Activated CD4-positive, alpha-beta T cell treated with anti-CD3 and anti-CD28 coated beads for 36 hours (primary cell): Measurements from ENCODE around the gene C2orf72. TPM values are rescaled to one million over a fixed set of nuclear protein-coding genes. Genes with fewer than 3 reads are reported as not detected.
"Not testable (repeated sequence)": the region's sequence is repeated elsewhere in the genome, so short reads cannot be mapped to it uniquely, and the experiment has no call there.

ENCODE experiments used
- ATAC-seq: fragments of 200-7000 bp; cut with Tn5 transposase; one replicate; pipeline ENCODE4 v1.10.0; 2021; ENCODE audit warnings: mild to moderate bottlenecking, moderate library complexity
- CTCF ChIA-PET: fragments of 350-600 bp; sonication (Branson Sonifier 250); formaldehyde crosslinking; loops from one replicate; lab custom pipeline; 2021; ENCODE audit warnings: antibody characterized with exemption; lab: Charles Lee
- POLR2A ChIA-PET: fragments of 350-600 bp; sonication (Branson Sonifier 250); formaldehyde crosslinking; loops from one replicate; lab custom pipeline; 2021; ENCODE audit warnings: antibody characterized with exemption, inconsistent platforms; lab: Charles Lee
- DNase-seq: peaks from one replicate; pipeline ENCODE4 v3.0.0-alpha.2; 2020
- H3K27ac Mint-ChIP-seq: one replicate; pipeline ENCODE4 v1.8.0; 2021; ENCODE audit warnings: mixed read lengths
- H3K27me3 Mint-ChIP-seq: one replicate; pipeline ENCODE4 v1.8.0; 2021; ENCODE audit warnings: mixed read lengths
- H3K36me3 Mint-ChIP-seq: one replicate; pipeline ENCODE4 v1.8.0; 2021; ENCODE audit warnings: low read depth, mixed read lengths
- H3K4me1 Mint-ChIP-seq: one replicate; pipeline ENCODE4 v1.8.0; 2021; ENCODE audit warnings: mixed read lengths
- H3K4me3 Mint-ChIP-seq: one replicate; pipeline ENCODE4 v1.8.0; 2021; ENCODE audit warnings: mild to moderate bottlenecking, moderate library complexity, mixed read lengths
- H3K9me3 Mint-ChIP-seq: one replicate; pipeline ENCODE4 v1.8.0; 2021; ENCODE audit warnings: low read depth, mixed read lengths
- intact Hi-C, 2 experiments: fragments of 100-400 bp; cut with DNase I in 1 of 2; cut with micrococcal nuclease in 1 of 2; formaldehyde crosslinking; loops; one replicate each; pipeline versions ENCODE4 v1.14.2 to v1.15.1; 2022 to 2024; cut with DNase I, micrococcal nuclease
- total RNA-seq, 2 experiments: library from RNA; stranded (reverse); gene quantifications; one replicate each; pipeline ENCODE4 v1.2.3, GENCODE V29; 2021

C2orf72 gene
- total RNA-seq, 2 experiments from 2014 or later: 2.0 to 3.8 TPM

GRCh38 chr2:231001921-231002320 lies 35.4 kb upstream of the C2orf72 start:
- DNase-seq (no peak), ATAC-seq (no peak)
- no peak overlapping the region for H3K27ac Mint-ChIP-seq
- peaks cover 1% of the 10 kb centered on the region for H3K36me3 Mint-ChIP-seq
- POLR2A ChIA-PET: no interaction called here
- no peaks in the 10 kb centered on the region for H3K4me1 Mint-ChIP-seq
- H3K27me3 Mint-ChIP-seq: peaks cover 38% of the 10 kb centered on the region
- H3K9me3 Mint-ChIP-seq: peaks cover 12% of the 10 kb centered on the region
- intact Hi-C loops: no loop called here
- no peak overlapping the region for H3K4me3 Mint-ChIP-seq
- CTCF ChIA-PET: no interaction called here

DNA sequence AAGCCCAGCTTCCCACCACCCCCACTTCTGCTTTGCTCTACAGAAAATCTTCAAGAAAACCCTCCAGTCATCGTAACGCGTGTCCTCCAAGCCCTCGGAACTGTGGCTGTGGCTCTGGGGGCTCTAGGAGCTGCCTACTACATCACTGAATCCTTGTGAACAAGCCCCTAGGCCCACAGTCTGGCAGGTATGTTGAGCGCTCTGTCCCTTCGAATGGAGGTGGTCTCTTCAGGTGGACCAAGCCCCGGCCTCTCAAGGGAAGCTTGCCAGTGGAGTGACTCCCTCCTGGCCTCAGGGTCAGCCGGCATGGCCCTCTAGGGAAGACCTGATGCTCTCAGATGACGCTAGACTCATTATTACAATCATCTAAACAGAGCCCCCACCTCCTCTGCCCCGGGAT lies 34.7 kb upstream of the C2orf72 start:
- H3K27ac Mint-ChIP-seq: no peak overlapping the region
- POLR2A ChIA-PET: no interaction called here
- ATAC-seq (no peak), DNase-seq (no peak)
- no peak overlapping the region for H3K4me3 Mint-ChIP-seq
- H3K27me3 Mint-ChIP-seq: peaks cover 35% of the 10 kb centered on the region
- intact Hi-C loops: no loop called here
- CTCF ChIA-PET: no interaction called here
- peaks cover 1% of the 10 kb centered on the region for H3K36me3 Mint-ChIP-seq
- peaks cover 9% of the 10 kb centered on the region for H3K9me3 Mint-ChIP-seq
- H3K4me1 Mint-ChIP-seq: no peaks in the 10 kb centered on the region

- Mint-ChIP-seq H3K4me1 (no peaks in the 10 kb centered on the region), H3K27ac (no peak overlapping the region), H3K36me3 (peaks cover 1% of the 10 kb centered on the region), H3K27me3 (peaks cover 33% of the 10 kb centered on the region), H3K9me3 (peaks cover 9% of the 10 kb centered on the region), H3K4me3 (no peak overlapping the region)
- intact Hi-C loops: no loop called here
- ATAC-seq: no peak
- ChIA-PET POLR2A (no interaction called here), CTCF (no interaction called here)
- no peak for DNase-seq
Measured at GRCh38 chr2:231003186-231003585, 34.1 kb upstream of the C2orf72 start.

DNA sequence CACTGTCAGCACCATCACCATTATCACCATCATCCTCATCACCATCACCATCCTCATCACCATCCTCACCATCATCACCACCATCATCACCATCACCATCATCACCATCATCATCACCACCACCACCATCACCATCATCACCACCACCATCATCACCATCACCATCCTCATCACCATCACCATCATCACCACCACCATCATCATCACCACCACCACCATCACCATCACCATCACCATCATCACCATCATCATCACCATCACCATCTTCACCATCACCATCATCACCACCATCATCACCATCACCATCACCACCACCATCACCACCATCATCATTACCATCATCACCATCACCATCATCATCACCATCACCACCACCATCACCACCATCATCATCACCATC lies 32.4 kb upstream of the C2orf72 start:
- peaks cover 21% of the 10 kb centered on the region for H3K27me3 Mint-ChIP-seq
- DNase-seq, POLR2A ChIA-PET, H3K4me3 Mint-ChIP-seq, H3K27ac Mint-ChIP-seq, ATAC-seq, H3K36me3 Mint-ChIP-seq, H3K9me3 Mint-ChIP-seq, intact Hi-C loops, H3K4me1 Mint-ChIP-seq: not testable (repeated sequence)
- CTCF ChIA-PET: interaction anchor here (1.0 to 1.2 kb wide), 2 partner anchors 9 to 18 kb away, joined by 3 to 7 read pairs; partner anchors contain the start of gene SPATA3

GRCh38 chr2:231007286-231008098 lies 29.8 kb upstream of the C2orf72 start:
- Mint-ChIP-seq H3K4me1 (no peaks in the 10 kb centered on the region), H3K9me3 (peaks cover 9% of the 10 kb centered on the region), H3K27me3 (peaks cover 7% of the 10 kb centered on the region), H3K27ac (no peak overlapping the region), H3K4me3 (no peak overlapping the region), H3K36me3 (peaks cover 1% of the 10 kb centered on the region)
- POLR2A ChIA-PET: no interaction called here
- intact Hi-C loops: no loop called here
- DNase-seq (no peak), ATAC-seq (no peak)
- CTCF ChIA-PET: no interaction called here

GRCh38 chr2:231008131-231008530 lies 29.2 kb upstream of the C2orf72 start:
- intact Hi-C loops: no loop called here
- no peak for ATAC-seq
- H3K36me3 Mint-ChIP-seq: peaks cover 1% of the 10 kb centered on the region
- CTCF ChIA-PET: no interaction called here
- POLR2A ChIA-PET: interaction anchor here (0.5 kb wide), 1 partner anchor 69 kb away, joined by 5 read pairs; no protein-coding TSS in a partner anchor
- H3K4me1 Mint-ChIP-seq: no peaks in the 10 kb centered on the region
- no peak overlapping the region for H3K4me3 Mint-ChIP-seq
- DNase-seq: no peak
- peaks cover 8% of the 10 kb centered on the region for H3K27me3 Mint-ChIP-seq
- no peak overlapping the region for H3K27ac Mint-ChIP-seq
- H3K9me3 Mint-ChIP-seq: peaks cover 9% of the 10 kb centered on the region

DNA sequence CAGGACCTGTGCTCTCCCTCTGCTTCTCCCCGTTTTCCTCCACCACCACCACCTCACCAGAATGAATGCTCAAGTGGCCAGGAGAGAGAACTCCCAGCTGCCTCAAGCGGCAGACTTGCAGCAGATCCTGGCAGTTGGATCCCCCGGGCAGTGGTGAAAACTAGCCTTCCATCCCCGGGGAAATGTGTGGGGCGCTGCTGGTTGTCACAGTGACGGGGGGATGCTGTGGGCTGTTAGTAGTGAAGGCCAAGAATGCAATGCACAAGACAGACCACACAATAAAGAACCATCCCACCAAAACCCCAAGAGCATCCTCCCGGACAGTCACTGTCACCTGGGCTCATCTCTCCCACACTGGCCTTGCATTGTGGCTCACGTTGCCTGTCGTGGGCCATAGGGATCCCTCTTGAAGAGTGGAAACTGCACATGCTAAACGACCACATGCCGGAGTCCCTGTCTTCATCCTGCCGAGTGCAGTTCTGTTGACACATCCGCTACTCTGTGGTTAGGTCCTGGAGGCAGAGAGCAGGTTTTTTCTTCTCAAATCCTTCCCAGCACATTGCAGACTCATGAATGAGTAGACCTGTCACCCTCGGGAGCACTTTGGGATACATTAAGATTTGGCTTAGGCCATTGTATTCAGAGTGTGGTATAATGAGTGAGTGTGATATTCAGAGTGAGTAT lies 27.9 kb upstream of the C2orf72 start:
- ATAC-seq: no peak
- CTCF ChIA-PET: interaction anchor here (2.0 kb wide), 1 partner anchor 22 kb away, joined by 5 read pairs; no protein-coding TSS in a partner anchor
- H3K27me3 Mint-ChIP-seq: peaks cover 6% of the 10 kb centered on the region

DNA sequence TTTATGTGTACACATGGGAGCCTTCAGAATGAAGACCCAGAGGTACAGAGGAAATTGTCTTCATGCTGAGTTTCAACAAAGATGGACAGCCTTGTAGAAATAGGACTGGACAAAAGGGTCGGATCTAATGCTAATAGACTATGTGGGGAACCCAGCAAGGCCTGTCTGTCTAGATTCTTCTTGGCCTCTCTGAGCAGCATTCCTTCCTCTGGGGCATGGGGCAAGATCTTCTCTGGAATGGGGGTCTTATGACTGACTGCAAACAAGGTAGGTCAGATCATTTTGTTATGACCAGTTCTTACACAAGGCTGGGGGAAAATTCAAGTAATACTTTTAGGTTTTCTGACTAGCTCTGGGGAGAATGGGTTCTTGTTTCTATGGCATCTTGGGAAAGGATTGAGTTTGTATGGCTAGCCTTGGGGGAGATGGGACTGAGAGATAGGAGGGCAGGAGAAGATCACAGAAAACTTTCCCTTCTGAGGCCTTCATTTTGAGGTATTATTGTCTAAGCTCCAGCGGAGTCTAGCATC lies 27.1 kb upstream of the C2orf72 start:
- intact Hi-C loops: no loop called here
- Mint-ChIP-seq H3K4me1 (no peaks in the 10 kb centered on the region), H3K27me3 (peaks cover 9% of the 10 kb centered on the region), H3K9me3 (peaks cover 3% of the 10 kb centered on the region), H3K4me3 (no peak overlapping the region), H3K27ac (no peak overlapping the region), H3K36me3 (peaks cover 1% of the 10 kb centered on the region)
- ChIA-PET POLR2A (no interaction called here), CTCF (interaction anchor here (2.0 kb wide), 1 partner anchor 23 kb away, joined by 5 read pairs; no protein-coding TSS in a partner anchor)
- ATAC-seq: no peak
- no peak for DNase-seq

More for the DNA sequence above, 27.9 kb upstream of the C2orf72 start:
- no peak for DNase-seq
- H3K36me3 Mint-ChIP-seq: peaks cover 1% of the 10 kb centered on the region
- intact Hi-C loops: no loop called here
- peaks cover 7% of the 10 kb centered on the region for H3K9me3 Mint-ChIP-seq
- H3K27ac Mint-ChIP-seq: no peak overlapping the region
- no peak overlapping the region for H3K4me3 Mint-ChIP-seq
- no peaks in the 10 kb centered on the region for H3K4me1 Mint-ChIP-seq
- POLR2A ChIA-PET: no interaction called here

GRCh38 chr2:231011526-231011925 lies 25.8 kb upstream of the C2orf72 start:
- intact Hi-C loops: no loop called here
- DNase-seq (no peak), ATAC-seq (no peak)
- H3K36me3 Mint-ChIP-seq: no peaks in the 10 kb centered on the region
- H3K27me3 Mint-ChIP-seq: peaks cover 9% of the 10 kb centered on the region
- H3K4me1 Mint-ChIP-seq: no peaks in the 10 kb centered on the region
- CTCF ChIA-PET: interaction anchor here (1.0 kb wide), 1 partner anchor 150 kb away, joined by 5 read pairs; no protein-coding TSS in a partner anchor
- H3K27ac Mint-ChIP-seq: no peak overlapping the region
- no peaks in the 10 kb centered on the region for H3K9me3 Mint-ChIP-seq
- H3K4me3 Mint-ChIP-seq: no peak overlapping the region
- POLR2A ChIA-PET: no interaction called here

- no peak for ATAC-seq
- Mint-ChIP-seq H3K4me3 (no peak overlapping the region), H3K36me3 (no peaks in the 10 kb centered on the region), H3K4me1 (peaks cover 2% of the 10 kb centered on the region), H3K27me3 (peaks cover 14% of the 10 kb centered on the region), H3K9me3 (no peaks in the 10 kb centered on the region), H3K27ac (no peak overlapping the region)
- ChIA-PET CTCF (interaction anchor here (0.8 to 1.0 kb wide), 2 partner anchors 104 to 151 kb away, joined by 3 to 5 read pairs; no protein-coding TSS in a partner anchor), POLR2A (no interaction called here)
- DNase-seq: no peak
- intact Hi-C loops: no loop called here
Measured at GRCh38 chr2:231012463-231012862, 24.9 kb upstream of the C2orf72 start.

DNA sequence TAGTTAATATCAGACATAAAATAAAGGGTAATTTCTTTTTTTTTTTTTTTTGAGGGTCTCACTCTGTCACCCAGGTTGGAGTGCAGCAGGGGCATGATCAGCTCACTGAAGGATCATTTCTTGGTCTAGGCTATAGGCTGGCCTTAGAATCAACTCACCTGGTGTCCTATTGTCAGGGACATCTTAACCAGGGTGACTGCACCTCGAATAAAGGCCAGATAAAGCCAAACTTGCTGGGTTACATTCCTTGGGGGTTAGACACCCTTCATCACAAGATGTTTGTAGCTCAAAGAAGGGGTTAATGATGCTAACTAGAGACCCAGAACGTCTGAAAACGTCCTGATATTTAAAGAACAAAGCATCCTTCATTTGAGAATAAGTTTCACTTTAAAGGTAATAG lies 23.5 kb upstream of the C2orf72 start:
- CTCF ChIA-PET: interaction anchor here (1.5 kb wide), 1 partner anchor 190 kb away, joined by 3 read pairs; no protein-coding TSS in a partner anchor
- Mint-ChIP-seq H3K27me3 (peaks cover 18% of the 10 kb centered on the region), H3K4me3 (no peak overlapping the region), H3K36me3 (no peaks in the 10 kb centered on the region), H3K9me3 (no peaks in the 10 kb centered on the region), H3K27ac (no peak overlapping the region), H3K4me1 (peaks cover 2% of the 10 kb centered on the region)
- POLR2A ChIA-PET: interaction anchor here (0.5 kb wide), 1 partner anchor 103 kb away, joined by 5 read pairs; no protein-coding TSS in a partner anchor
- intact Hi-C loops: no loop called here
- no peak for DNase-seq
- ATAC-seq: no peak
